Tibial nerve (tissue), 3 donors: ENCODE measurements around the gene ZNF735.

ENCODE experiments used
- CTCF ChIP-seq, 5 experiments: fragments of 200-600 bp in 3 of 5; fragments of 450-650 bp in 2 of 5; sonication (generic) in 3 of 5; IDR thresholded peaks; one replicate each; pipeline ENCODE4 v1.5.1; 2016 to 2019; ENCODE audit warnings: antibody characterized with exemption in 5 of 5, mild to moderate bottlenecking in 3 of 5, moderate library complexity in 2 of 5
- POLR2A ChIP-seq, 2 donors: fragments of 450-650 bp; IDR thresholded peaks; one replicate each; pipeline ENCODE4 v1.6.1; 2017; ENCODE audit warnings: antibody characterized with exemption in 2 of 2, mild to moderate bottlenecking in 2 of 2, moderate library complexity in 2 of 2

- TF ChIP-seq CTCF (IDR thresholded peaks at IDR 0.05), result peak; percentile 38 to 65 (median 59)
- TF ChIP-seq POLR2A (IDR thresholded peaks at IDR 0.05), result no peak
Measured at GRCh38 chr7:64183126-64183742, 23.8 kb upstream of the ZNF735 start.
